OCI-LY1 (cell line): ENCODE measurements around the gene KRT26.

Experiments
- CTCF ChIP-seq: fragments of 200-600 bp; sonication (generic), shearing (Covaris generic); IDR thresholded peaks from 2 replicates; pipeline ENCODE4 v1.5.1; 2017; ENCODE audit warnings: mild to moderate bottlenecking, antibody characterized with exemption, low read length, moderate library complexity, mixed read lengths
- EZH2 ChIP-seq: fragments of 200-600 bp; sonication (generic), shearing (Covaris generic); IDR thresholded peaks from 2 replicates; pipeline ENCODE4 v1.8.0; 2017; ENCODE audit warnings: borderline replicate concordance, mixed run types, mild to moderate bottlenecking, antibody characterized with exemption, low read length, moderate library complexity, mixed read lengths

DNA sequence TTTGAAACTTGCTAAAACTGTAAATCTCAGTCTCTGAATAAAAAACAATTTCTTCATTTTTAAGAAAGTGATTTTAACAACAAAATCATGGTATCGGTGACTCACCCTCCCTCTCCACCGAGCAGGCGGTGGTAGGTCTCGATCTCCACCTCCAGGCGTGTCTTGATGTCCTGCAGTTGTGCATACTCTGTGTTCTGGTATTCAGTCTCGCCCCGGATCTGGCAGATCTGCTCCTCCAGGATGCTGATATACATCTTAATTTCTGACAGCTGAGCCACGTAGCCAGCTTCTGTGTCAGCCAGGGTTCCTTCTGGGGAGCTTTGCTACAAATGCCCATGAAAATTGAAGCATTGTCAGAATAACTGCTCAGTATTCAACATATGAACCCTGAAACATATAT lies 53.1 kb downstream of the KRT26 start:
- TF ChIP-seq CTCF = no peak
- no peak for TF ChIP-seq EZH2
